ENCODE measurements around the gene PRND. TPM values are rescaled to one million over a fixed set of nuclear protein-coding genes. Genes with fewer than 3 reads are reported as not detected.

The PRND gene
- total and polyA plus RNA-seq, 2 of the 8 experiments (the other 6 are each of a cell fraction or from before 2014, with no cell fraction given) = 0.09 to 0.11 TPM

- H3K23ac ChIP-seq (ENCODE audit: insufficient read length) = no peak overlapping the region
- ChIA-PET CTCF (ENCODE audit: partially characterized antibody) (interaction anchor here (0.6 to 2.8 kb wide), 6 partner anchors 9 to 361 kb away, joined by 3 to 7 read pairs (median 4); no protein-coding TSS in a partner anchor), POLR2A (ENCODE audit: partially characterized antibody) (interaction anchor here (0.7 to 1.1 kb wide), 3 partner anchors 15 to 127 kb away, joined by 3 read pairs; no protein-coding TSS in a partner anchor)
- H2AFZ ChIP-seq (ENCODE audit: low read length) = no peak overlapping the region
- no peak overlapping the region; a peak in 1 of 7 replicates for H3K9ac ChIP-seq (replicated peaks in 1 of 4; ENCODE audit: extremely low read depth in 1 of 4, low read depth in 3 of 4, low read length in 3 of 4)
- DNase-seq (ENCODE audit: low read depth in 1 of 2, low spot score in 2 of 2) (no peak), FAIRE-seq (no peak)
- no peaks in the 10 kb centered on the region for H3K27me3 ChIP-seq (replicated peaks in 1 of 4; ENCODE audit: control insufficient read depth in 3 of 4, extremely low read depth in 1 of 4, insufficient read depth in 3 of 4, low read length in 3 of 4)
- H3K79me1 ChIP-seq (ENCODE audit: low read depth, low read length) = peaks cover 4% of the 10 kb centered on the region; the same call in 1 of the 2 replicates
- peaks cover 0 to 5% (median 2%) of the 10 kb centered on the region in 4 experiments; a peak in 3 of 8 replicates for H3K36me3 ChIP-seq (ENCODE audit: control insufficient read depth in 2 of 4, insufficient read depth in 4 of 4, low read length in 3 of 4)
- no peak overlapping the region for H3K18ac ChIP-seq (ENCODE audit: extremely low read depth, low read length)
- H2AK5ac ChIP-seq (ENCODE audit: low read depth, low read length) = no peak overlapping the region
- peak overlapping the region; percentile 48 for H2BK120ac ChIP-seq (replicated peaks; ENCODE audit: low read depth, low read length)
- 93% methylated on average over 2 of the region's 2 CpGs; no CpG with 5 or more reads in 1 of the 2 experiments for WGBS, 2 experiments (ENCODE audit: extremely low coverage in 1 of 2, insufficient coverage in 1 of 2, insufficient read length in 1 of 2, insufficient replicate concordance in 2 of 2, low coverage in 1 of 2, low lambda C conversion rate in 2 of 2, missing lambda C conversion rate in 1 of 2)
- H2BK12ac ChIP-seq (ENCODE audit: low read depth, low read length) = no peak overlapping the region
- peaks cover 6 to 15% (median 12%) of the 10 kb centered on the region in 4 experiments; a peak in 6 of 7 replicates for H3K4me1 ChIP-seq (replicated peaks in 1 of 4; ENCODE audit: control insufficient read depth in 3 of 4, insufficient read depth in 4 of 4, low read length in 3 of 4)
- no peak overlapping the region for H4K5ac ChIP-seq (ENCODE audit: insufficient read length, low read depth, low read length)
- H4K91ac ChIP-seq (replicated peaks; ENCODE audit: insufficient read length, low read length) = peak overlapping the region; percentile 16
- H2BK20ac ChIP-seq (ENCODE audit: low read length) = no peak overlapping the region
- H2BK15ac ChIP-seq (ENCODE audit: low read length) = peak overlapping the region; percentile 31; the same call in 1 of the 2 replicates
- H3K79me2 ChIP-seq (ENCODE audit: control insufficient read depth in 1 of 2, insufficient read depth in 2 of 2, low read length in 2 of 2) = peaks cover 0 to 6% of the 10 kb centered on the region in 2 experiments; a peak in 2 of 4 replicates
- H3K23me2 ChIP-seq (ENCODE audit: low read depth, low read length) = no peaks in the 10 kb centered on the region
- no peaks in the 10 kb centered on the region for H3K9me3 ChIP-seq (ENCODE audit: insufficient read depth in 2 of 2, low read depth in 1 of 2, low read length in 1 of 2)
- no peak overlapping the region; the same call in 1 of the 2 replicates for H3K27ac ChIP-seq (ENCODE audit: low read depth, low read length)
- H3K14ac ChIP-seq (ENCODE audit: insufficient read length) = no peak overlapping the region
- H2BK5ac ChIP-seq (ENCODE audit: low read depth, low read length) = no peak overlapping the region
- peak overlapping the region; percentile 4 for H3K4ac ChIP-seq (replicated peaks; ENCODE audit: insufficient read length, low read depth, low read length)
- no peak overlapping the region for H4K8ac ChIP-seq (ENCODE audit: extremely low read depth, insufficient read depth, low read length)
- no peak overlapping the region for H3K4me3 ChIP-seq (ENCODE audit: extremely low read depth in 1 of 4, insufficient read depth in 2 of 4, low read depth in 3 of 4, low read length in 4 of 4)
- H3K56ac ChIP-seq (replicated peaks; ENCODE audit: insufficient read length, low read depth, low read length) = no peak overlapping the region
- peak overlapping the region; percentile 38 to 52; a peak in 2 of 4 replicates for H3K4me2 ChIP-seq (ENCODE audit: insufficient read depth in 1 of 2, low read depth in 2 of 2, low read length in 2 of 2)
- no peaks in the 10 kb centered on the region for H4K20me1 ChIP-seq (replicated peaks in 1 of 2; ENCODE audit: control insufficient read depth in 1 of 2, insufficient read depth in 2 of 2, low read length in 2 of 2)
- TF ChIP-seq FOSL1 (IDR thresholded peaks at IDR 0.05; ENCODE audit: insufficient read depth, low read depth, low read length) (no peak), KDM5A (IDR thresholded peaks at IDR 0.05; ENCODE audit: low read length) (no peak), RBBP5 (IDR thresholded peaks at IDR 0.05; ENCODE audit: borderline replicate concordance, low read depth, low read length) (no peak), NRF1 (IDR thresholded peaks at IDR 0.05; ENCODE audit: low read depth, low read length) (no peak), BCL11A (IDR thresholded peaks at IDR 0.05; ENCODE audit: low read depth in 2 of 2, low read length in 2 of 2) (no peak)
- TF ChIP-seq, protein P1, sequence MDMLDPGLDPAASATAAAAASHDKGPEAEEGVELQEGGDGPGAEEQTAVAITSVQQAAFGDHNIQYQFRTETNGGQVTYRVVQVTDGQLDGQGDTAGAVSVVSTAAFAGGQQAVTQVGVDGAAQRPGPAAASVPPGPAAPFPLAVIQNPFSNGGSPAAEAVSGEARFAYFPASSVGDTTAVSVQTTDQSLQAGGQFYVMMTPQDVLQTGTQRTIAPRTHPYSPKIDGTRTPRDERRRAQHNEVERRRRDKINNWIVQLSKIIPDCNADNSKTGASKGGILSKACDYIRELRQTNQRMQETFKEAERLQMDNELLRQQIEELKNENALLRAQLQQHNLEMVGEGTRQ (IDR thresholded peaks at IDR 0.05; ENCODE audit: low read length) = no peak
Observed at GRCh38 chr20:4697831-4698221, 23.9 kb upstream of the PRND start.
